Calu3 (cell line): ENCODE data around the gene TTBK2. TPM values are rescaled to one million over a fixed set of nuclear protein-coding genes. Genes with fewer than 3 reads are reported as not detected.

Experiments
- BruUV-seq: library from RNA; stranded (reverse); fragments of 400-500 nt; replicated peaks from 2 replicates; lab custom pipeline; 2021; lab: Mats Ljungman, UMichigan
- CTCF ChIA-PET: fragments of 300-600 bp; sonication (Branson Sonifier 250); formaldehyde crosslinking; loops from one replicate; lab custom pipeline; 2022; ENCODE audit warnings: antibody characterized with exemption; lab: Charles Lee
- DNase-seq: peaks from one replicate; pipeline ENCODE4 v3.0.0; 2022
- H3K27ac Mint-ChIP-seq: one replicate; pipeline ENCODE4 v1.8.0; 2022; ENCODE audit warnings: mixed read lengths; ENCODE audit not compliant: unreplicated experiment
- H3K27me3 Mint-ChIP-seq: one replicate; pipeline ENCODE4 v1.8.0; 2022; ENCODE audit warnings: mixed read lengths; ENCODE audit not compliant: unreplicated experiment
- H3K36me3 Mint-ChIP-seq: one replicate; pipeline ENCODE4 v1.8.0; 2022; ENCODE audit warnings: mild to moderate bottlenecking, moderate library complexity, mixed read lengths; ENCODE audit not compliant: insufficient read depth, unreplicated experiment
- H3K4me1 Mint-ChIP-seq: one replicate; pipeline ENCODE4 v1.8.0; 2022; ENCODE audit warnings: mild to moderate bottlenecking, low read depth, mixed read lengths; ENCODE audit not compliant: unreplicated experiment
- H3K4me3 Mint-ChIP-seq: one replicate; pipeline ENCODE4 v1.8.0; 2022; ENCODE audit warnings: mild to moderate bottlenecking, low read depth, moderate library complexity, mixed read lengths; ENCODE audit not compliant: unreplicated experiment
- H3K9me3 Mint-ChIP-seq: one replicate; pipeline ENCODE4 v1.8.0; 2022; ENCODE audit warnings: low read depth, mixed read lengths; ENCODE audit not compliant: unreplicated experiment
- intact Hi-C: fragments of 100-400 bp; cut with micrococcal nuclease; formaldehyde crosslinking; loops from one replicate; pipeline ENCODE4 v1.10.0; 2022; ENCODE audit not compliant: unreplicated experiment
- total RNA-seq: library from RNA; stranded (reverse); gene quantifications from 2 replicates; pipeline ENCODE4 v1.2.3, GENCODE V29; 2022
- TF ChIP-seq, protein P1 (sequence below): fragments of 200-600 bp; IDR thresholded peaks from one replicate; pipeline ENCODE4 v1.8.0; 2022; ENCODE audit warnings: antibody characterized with exemption; ENCODE audit not compliant: unreplicated experiment

TTBK2 gene
- total RNA-seq, 1 experiment from 2014 or later = 5.3 TPM

DNA sequence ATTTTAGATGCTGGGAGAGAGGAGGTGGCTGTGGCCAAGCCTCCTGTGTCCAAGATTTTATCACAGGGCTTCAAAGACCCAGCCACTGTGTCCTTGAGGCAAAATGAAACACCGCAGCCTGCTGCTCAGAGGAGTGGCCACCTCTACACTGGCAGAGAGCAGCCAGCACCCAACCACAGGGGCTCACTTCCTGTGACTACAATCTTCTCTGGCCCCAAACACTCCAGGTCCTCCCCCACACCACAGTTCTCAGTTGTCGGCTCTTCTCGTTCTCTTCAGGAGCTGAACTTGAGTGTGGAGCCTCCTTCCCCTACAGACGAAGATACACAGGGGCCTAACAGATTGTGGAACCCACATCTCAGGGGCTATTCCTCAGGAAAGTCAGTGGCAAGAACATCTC, 229.3 kb downstream of the TTBK2 start:
- TF ChIP-seq, protein P1, sequence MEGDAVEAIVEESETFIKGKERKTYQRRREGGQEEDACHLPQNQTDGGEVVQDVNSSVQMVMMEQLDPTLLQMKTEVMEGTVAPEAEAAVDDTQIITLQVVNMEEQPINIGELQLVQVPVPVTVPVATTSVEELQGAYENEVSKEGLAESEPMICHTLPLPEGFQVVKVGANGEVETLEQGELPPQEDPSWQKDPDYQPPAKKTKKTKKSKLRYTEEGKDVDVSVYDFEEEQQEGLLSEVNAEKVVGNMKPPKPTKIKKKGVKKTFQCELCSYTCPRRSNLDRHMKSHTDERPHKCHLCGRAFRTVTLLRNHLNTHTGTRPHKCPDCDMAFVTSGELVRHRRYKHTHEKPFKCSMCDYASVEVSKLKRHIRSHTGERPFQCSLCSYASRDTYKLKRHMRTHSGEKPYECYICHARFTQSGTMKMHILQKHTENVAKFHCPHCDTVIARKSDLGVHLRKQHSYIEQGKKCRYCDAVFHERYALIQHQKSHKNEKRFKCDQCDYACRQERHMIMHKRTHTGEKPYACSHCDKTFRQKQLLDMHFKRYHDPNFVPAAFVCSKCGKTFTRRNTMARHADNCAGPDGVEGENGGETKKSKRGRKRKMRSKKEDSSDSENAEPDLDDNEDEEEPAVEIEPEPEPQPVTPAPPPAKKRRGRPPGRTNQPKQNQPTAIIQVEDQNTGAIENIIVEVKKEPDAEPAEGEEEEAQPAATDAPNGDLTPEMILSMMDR = no peak
- H3K4me3 Mint-ChIP-seq = no peak overlapping the region
- no TSS peak for BruUV-seq
- no peak overlapping the region for H3K27ac Mint-ChIP-seq
- CTCF ChIA-PET = no interaction called here
- H3K9me3 Mint-ChIP-seq = no peaks in the 10 kb centered on the region
- H3K36me3 Mint-ChIP-seq = no peaks in the 10 kb centered on the region
- H3K4me1 Mint-ChIP-seq = no peaks in the 10 kb centered on the region
- intact Hi-C loops = no loop called here
- no peak for DNase-seq
- H3K27me3 Mint-ChIP-seq = peaks cover 11% of the 10 kb centered on the region

Other genes starting within 250 kb of the TTBK2 start
- gene CDAN1, start 183.7 kb downstream of the TTBK2 start, total RNA-seq = 11.3 TPM in 2 replicates
- gene UBR1, start 185.3 kb upstream of the TTBK2 start, total RNA-seq = 15.8 and 18.6 TPM in 2 replicates
- 25.4 and 33.0 TPM in 2 replicates for gene TMEM62, start 212.8 kb upstream of the TTBK2 start, total RNA-seq